Activated CD8-positive, alpha-beta memory T cell treated with anti-CD3 and anti-CD28 coated beads for 24 hours (primary cell): ENCODE measurements around the gene CLDN7.
A peak's percentile ranks its signal among the peaks of the same experiment; 100 is the strongest.

ENCODE experiments used
- DNase-seq: peaks from one replicate; pipeline ENCODE4 v3.0.0-alpha.2; 2020

CLDN7 gene

GRCh38 chr17:7284911-7285310 is 22.6 kb upstream of the CLDN7 start:
- DNase-seq = no peak

DNA sequence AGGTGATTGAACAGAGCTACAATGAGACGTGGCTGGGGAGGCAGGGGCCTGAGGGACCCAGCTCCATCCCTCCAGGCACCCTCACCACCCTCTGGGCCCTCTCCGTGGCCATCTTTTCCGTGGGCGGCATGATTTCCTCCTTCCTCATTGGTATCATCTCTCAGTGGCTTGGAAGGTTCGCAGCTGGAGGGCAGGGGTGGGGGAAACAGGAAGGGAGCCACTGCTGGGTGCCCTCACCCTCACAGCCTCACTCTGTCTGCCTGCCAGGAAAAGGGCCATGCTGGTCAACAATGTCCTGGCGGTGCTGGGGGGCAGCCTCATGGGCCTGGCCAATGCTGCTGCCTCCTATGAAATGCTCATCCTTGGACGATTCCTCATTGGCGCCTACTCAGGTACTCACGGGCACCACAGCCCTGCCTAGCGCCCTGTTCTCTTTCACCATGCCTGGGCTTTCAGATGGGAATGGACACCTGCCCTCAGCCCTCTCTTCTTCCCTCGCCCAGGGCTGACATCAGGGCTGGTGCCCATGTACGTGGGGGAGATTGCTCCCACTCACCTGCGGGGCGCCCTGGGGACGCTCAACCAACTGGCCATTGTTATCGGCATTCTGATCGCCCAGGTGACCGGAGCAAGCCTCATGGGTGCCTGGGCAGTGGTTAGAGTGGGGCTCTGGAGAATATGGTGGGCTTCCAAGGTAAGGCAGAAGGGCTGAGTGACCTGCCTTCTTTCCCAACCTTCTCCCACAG is 21.4 kb upstream of the CLDN7 start:
- no peak for DNase-seq

- DNase-seq = no peak
These were observed 20.6 kb upstream of the CLDN7 start for GRCh38 chr17:7282752-7283321.

GRCh38 chr17:7281953-7282751 is 19.9 kb upstream of the CLDN7 start:
- DNase-seq = peak; percentile 61

- peak; percentile 94 for DNase-seq
These were observed 19.0 kb upstream of the CLDN7 start, which contains the start of gene SLC2A4 for GRCh38 chr17:7281074-7281952. Gene SLC2A4 (plus strand): TSS chr17:7281718. CDS start chr17:7281935, 217 bp downstream.

- peak; percentile 94 for DNase-seq
These were observed 18.3 kb upstream of the CLDN7 start for GRCh38 chr17:7280519-7281073.

DNA sequence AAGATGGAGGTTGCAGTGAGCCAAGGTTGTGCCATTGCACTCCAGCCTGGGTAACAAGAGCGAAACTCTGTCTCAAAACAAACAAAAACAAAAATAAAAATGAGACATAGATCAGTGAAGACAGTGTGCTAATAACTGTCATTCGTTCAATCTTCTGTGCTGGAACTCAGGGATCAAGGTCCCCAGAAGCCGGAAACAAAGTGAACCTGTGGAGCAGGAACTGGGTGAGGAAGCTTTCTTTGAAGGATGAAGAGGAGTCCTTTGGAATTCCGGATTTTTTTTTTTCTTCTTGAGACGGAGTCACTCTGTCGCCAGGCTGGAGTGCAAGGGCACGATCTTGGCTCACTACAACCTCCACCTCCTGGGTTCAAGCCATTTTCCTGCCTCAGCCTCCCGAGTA is 17.2 kb upstream of the CLDN7 start:
- DNase-seq = no peak

- DNase-seq = no peak
These were observed 4.5 kb upstream of the CLDN7 start for GRCh38 chr17:7266784-7267183.

GRCh38 chr17:7263801-7264078 is 1.5 kb upstream of the CLDN7 start:
- DNase-seq = no peak

DNA sequence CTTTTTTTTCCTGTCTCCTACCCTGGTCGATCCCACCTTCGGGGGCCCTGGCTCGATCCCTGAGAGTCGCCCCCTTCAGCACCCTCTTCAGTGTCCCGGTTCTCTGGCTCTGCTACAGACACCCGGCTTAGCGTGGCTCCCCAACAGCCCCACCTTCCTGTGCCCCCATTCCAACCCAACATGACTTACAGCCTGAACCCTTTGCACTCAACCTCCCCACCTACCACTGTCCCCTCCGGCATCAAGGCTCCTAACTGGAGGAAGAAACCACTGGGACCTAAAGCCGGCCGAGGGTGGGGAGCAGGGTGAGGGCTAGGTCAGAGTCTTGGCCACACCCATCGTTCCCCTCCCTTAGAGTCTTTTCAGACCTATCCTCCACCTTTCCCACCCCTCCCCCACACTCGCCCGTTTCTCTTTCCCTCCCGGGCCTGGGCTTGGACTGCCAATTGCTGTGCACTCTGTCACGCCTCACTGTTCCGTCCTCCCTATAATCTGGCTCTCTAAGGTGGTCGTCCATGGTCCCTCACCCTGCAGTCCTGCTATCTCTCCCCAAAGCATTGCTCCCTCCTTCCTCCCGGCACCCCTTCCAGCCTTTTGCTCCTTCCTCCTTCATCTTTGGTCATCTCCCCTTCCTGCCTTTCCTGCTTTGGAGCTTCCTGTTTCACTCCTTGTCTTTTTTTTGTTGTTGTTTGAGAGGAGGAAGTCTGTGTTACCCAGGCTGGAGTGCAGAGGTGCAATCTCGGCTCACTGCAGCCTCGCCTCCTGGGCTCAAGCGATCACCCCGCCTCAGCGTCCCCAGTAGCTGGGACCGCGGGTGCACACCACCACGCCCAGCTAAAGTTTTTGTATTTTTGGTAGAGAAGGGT is 890 bp upstream of the CLDN7 start:
- DNase-seq = peak; percentile 68

DNA sequence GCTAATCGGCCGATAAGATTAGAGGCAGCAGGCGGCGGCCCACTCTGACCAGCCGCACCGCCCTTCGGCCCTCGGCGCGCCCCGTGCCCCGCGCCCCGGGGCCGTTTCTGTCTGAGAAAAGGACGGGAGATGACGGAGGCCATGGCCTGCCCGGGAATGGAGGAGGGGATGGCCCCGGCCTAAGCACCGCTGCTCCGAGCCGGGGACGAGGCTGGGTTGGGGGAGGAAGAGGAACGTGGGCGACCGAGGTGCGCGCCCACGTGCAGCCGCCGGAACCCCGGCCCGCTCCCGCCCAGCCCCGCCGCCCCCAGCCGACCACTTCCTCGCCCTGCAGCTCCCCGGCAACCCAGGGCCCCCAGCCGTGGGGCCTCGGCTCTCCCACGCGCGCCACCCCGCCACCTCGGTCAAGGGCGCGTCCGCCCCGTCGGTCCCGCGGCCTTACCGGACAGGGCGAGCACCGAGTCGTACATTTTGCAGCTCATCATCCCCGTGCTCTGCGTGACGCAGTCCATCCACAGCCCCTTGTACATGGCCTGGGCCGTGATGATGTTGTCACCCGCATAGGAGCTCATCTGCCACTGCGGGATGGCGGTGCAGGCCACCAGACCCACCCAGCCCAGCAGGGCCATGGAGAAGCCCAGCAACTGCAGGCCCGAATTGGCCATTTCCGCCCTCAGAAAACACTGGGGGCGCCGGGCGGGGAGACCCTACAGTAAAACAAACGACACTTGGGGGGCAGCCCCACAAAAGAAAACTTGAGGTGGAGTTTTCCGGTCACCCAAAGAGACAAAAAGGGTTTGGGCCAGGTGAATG is 693 bp downstream of the CLDN7 start:
- DNase-seq = peak; percentile 80

DNA sequence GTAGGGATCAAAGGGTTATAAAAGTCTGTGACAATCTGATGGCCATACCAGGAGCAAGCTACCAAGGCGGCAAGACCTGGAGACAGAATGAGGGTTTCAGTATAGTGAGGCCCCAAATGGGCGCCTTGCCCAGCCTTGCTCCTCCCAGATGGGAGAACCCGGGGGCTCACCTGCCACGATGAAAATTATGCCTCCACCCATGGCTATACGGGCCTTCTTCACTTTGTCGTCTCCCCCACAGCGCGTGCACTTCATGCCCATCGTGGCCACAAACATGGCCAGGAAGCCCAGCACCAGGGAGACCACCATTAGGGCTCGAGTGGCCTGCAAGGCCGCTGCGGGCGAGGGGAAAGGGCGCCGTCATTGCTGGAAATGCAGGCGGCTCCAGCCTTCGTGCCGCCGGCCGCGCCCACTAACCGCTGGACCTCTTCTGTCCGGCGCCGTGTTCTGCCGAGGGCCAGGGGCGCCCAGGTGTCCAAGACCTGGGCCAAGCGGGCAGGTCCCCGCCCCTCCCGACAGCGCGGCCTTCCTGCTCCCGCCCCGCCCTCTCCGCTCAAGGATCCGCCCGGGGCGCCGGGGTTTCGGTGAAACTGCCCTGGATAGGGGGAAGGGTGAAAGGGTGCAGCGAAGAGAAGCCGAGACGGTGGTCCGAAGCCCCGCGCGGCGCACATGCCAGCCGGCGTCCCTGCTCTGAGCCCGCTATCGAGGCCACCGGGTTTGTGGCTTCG is 1.5 kb downstream of the CLDN7 start:
- DNase-seq = no peak

DNA sequence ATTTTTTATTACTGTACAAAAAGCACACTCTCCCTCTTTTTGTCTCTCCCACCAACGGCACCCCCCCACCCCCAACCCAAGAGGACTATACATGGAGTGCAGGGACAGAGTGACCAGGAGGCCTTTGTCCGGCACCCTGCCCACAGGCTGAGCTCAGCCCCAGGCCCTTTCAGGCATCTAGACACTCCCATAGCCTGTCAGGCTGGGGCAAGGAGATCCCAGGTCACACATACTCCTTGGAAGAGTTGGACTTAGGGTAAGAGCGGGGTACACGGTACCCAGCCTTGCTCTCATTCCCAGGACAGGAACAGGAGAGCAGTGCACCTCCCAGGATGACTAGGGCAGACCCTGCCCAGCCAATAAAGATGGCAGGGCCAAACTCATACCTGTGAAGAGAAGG is 2.1 kb downstream of the CLDN7 start:
- no peak for DNase-seq

GRCh38 chr17:7259555-7259889 is 2.8 kb downstream of the CLDN7 start:
- DNase-seq = no peak

DNA sequence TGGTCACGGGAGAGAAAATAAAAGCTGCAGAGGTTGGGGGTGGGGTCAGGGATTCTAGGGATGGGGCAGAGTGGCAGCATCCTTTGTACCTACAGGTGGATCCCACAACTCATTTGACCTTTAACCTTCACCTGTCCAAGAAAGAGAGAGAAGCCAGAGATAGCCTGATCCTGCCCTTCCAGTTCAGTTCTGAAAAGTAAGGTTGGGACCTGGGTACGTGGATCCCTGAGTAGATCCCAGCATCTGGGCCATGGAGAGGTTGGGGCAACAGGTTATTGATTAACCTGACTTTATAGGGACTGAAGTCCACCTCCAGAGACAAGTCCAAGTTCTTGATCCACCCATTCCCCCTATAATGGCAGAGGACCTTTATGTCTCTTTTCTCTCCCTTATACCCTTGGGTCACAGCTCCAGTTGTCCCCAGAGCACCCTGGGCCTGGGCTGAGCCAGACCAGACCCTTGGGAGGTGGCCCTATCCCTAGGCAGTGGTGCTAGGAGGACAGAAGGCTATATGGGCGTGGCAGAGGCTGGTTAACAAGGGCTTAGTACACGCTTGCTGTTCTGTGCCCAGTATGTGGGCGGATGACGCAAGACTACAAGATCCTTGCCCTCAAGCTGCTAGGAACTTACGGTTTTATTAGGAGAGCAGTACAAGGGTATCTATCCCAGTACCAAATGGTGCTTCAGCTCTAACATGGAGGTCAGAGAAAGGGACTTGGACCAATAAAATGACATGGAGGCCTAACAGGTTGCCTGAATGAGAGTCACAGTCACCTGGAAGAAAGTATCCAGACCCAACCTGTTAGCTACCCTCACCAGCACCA is 3.3 kb downstream of the CLDN7 start:
- no peak for DNase-seq

- DNase-seq = no peak
These were observed 5.4 kb downstream of the CLDN7 start for GRCh38 chr17:7256766-7257456.

DNA sequence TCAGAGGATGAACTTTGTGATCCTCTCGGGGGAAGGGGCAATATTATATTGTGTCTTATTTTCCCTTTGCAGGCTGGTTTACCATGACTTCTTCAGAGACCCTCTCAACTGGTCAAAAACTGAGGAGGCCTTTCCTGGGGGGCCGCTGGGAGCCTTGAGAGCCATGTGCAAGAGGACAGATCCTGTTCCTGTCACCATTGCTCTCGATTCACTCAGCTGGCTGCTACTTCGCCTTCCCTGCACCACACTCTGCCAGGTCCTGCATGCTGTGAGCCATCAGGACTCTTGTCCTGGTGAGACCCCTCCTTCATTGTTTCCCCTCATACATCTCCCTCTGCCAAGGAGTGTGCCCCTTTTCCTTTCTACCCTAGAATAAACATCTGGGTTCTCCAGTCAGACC is 7.8 kb downstream of the CLDN7 start:
- DNase-seq = no peak

GRCh38 chr17:7253082-7253481 is 9.2 kb downstream of the CLDN7 start:
- DNase-seq = no peak
